Neural progenitor cell (in vitro differentiated cells): ENCODE results near the gene NME9.

ENCODE experiments used
- CTCF ChIP-seq: fragments of 200-600 bp; sonication (generic); IDR thresholded peaks from 2 replicates; pipeline ENCODE4 v1.5.1; 2017; ENCODE audit warnings: antibody characterized with exemption, mild to moderate bottlenecking
- EZH2 ChIP-seq: fragments of 200-600 bp; sonication (generic); IDR thresholded peaks from 2 replicates; pipeline ENCODE4 v1.6.1; 2017; ENCODE audit warnings: antibody characterized with exemption, mild to moderate bottlenecking, moderate library complexity
- EZH2phosphoT487 ChIP-seq: fragments of 200-600 bp; sonication (generic); IDR thresholded peaks from 2 replicates; pipeline ENCODE4 v1.6.1; 2017; ENCODE audit warnings: antibody characterized with exemption

GRCh38 chr3:138375447-138375846, 45.8 kb upstream of the NME9 start:
- TF ChIP-seq CTCF: no peak
- no peak for TF ChIP-seq EZH2
- TF ChIP-seq EZH2phosphoT487: no peak
